HepG2 (cell line): ENCODE measurements around the gene SMYD4.

ENCODE experiments used
- ATF3 ChIP-seq: sonication (generic); formaldehyde crosslinking; IDR thresholded peaks from 2 replicates; pipeline ENCODE4 v1.4.0; 2020; ENCODE audit warnings: missing genetic modification reagents
- FOXO4 ChIP-seq: sonication (generic); formaldehyde crosslinking; conservative IDR thresholded peaks from 2 replicates; pipeline ENCODE4 v1.8.1; 2023; ENCODE audit warnings: missing genetic modification reagents
- HNRNPK ChIP-seq: fragments of 200-400 bp; formaldehyde crosslinking; IDR thresholded peaks from 2 replicates; pipeline ENCODE4 v1.6.1; 2018; ENCODE audit warnings: low read length, low read depth, moderate library complexity, mild to moderate bottlenecking; ENCODE audit not compliant: poor library complexity, severe bottlenecking
- KDM1A ChIP-seq: IDR thresholded peaks from 2 replicates; pipeline ENCODE4 v1.6.1; 2016; ENCODE audit warnings: missing compliant biosample characterization
- NR2F2 ChIP-seq: IDR thresholded peaks from 2 replicates; pipeline ENCODE4 v1.6.1; 2012; ENCODE audit warnings: low read depth, inconsistent platforms, borderline replicate concordance
- PATZ1 ChIP-seq: sonication (generic); formaldehyde crosslinking; IDR thresholded peaks from 2 replicates; pipeline ENCODE4 v1.4.0; 2020; ENCODE audit warnings: missing genetic modification reagents
- ZBTB43 ChIP-seq: sonication (generic); formaldehyde crosslinking; conservative IDR thresholded peaks from 2 replicates; pipeline ENCODE4 v1.4.0; 2020; ENCODE audit warnings: missing genetic modification reagents
- ZNF670 ChIP-seq: sonication (generic); formaldehyde crosslinking; IDR thresholded peaks from 2 replicates; pipeline ENCODE4 v1.8.0; 2022; ENCODE audit warnings: mild to moderate bottlenecking, missing genetic modification reagents, borderline replicate concordance
- ZSCAN29 ChIP-seq: sonication (generic); formaldehyde crosslinking; conservative IDR thresholded peaks from 2 replicates; pipeline ENCODE4 v1.4.0; 2020; ENCODE audit warnings: mild to moderate bottlenecking, missing genetic modification reagents
- TF ChIP-seq, protein P1 (sequence below): sonication (generic); formaldehyde crosslinking; IDR thresholded peaks from 2 replicates; pipeline ENCODE4 v1.5.0; 2020; ENCODE audit warnings: mild to moderate bottlenecking, missing genetic modification reagents, moderate library complexity
- TF ChIP-seq, protein P2 (sequence below), 2 experiments: sonication (generic) in 1 of 2; formaldehyde crosslinking in 1 of 2; IDR thresholded peaks; 2 replicates each; pipeline versions ENCODE4 v1.5.1 to v1.6.1; 2011 to 2020; ENCODE audit warnings: borderline replicate concordance in 1 of 2, low read depth in 1 of 2, low read length in 1 of 2, mild to moderate bottlenecking in 1 of 2, missing genetic modification reagents in 1 of 2, moderate library complexity in 1 of 2
- TF ChIP-seq, protein P3 (sequence below): sonication (generic); formaldehyde crosslinking; IDR thresholded peaks from 2 replicates; pipeline ENCODE4 v1.8.0; 2022; ENCODE audit warnings: mild to moderate bottlenecking, missing genetic modification reagents, borderline replicate concordance

GRCh38 chr17:1800712-1801111 is 29.0 kb downstream of the SMYD4 start:
- TF ChIP-seq ZBTB43 (no peak), PATZ1 (CRISPR knock-in tag) (no peak), ZNF670 (CRISPR knock-in tag) (no peak), FOXO4 (CRISPR knock-in tag) (no peak), NR2F2 (no peak), ZSCAN29 (CRISPR knock-in tag) (no peak), ATF3 (CRISPR knock-in tag) (no peak), KDM1A (no peak), HNRNPK (no peak)
- TF ChIP-seq, protein P1, sequence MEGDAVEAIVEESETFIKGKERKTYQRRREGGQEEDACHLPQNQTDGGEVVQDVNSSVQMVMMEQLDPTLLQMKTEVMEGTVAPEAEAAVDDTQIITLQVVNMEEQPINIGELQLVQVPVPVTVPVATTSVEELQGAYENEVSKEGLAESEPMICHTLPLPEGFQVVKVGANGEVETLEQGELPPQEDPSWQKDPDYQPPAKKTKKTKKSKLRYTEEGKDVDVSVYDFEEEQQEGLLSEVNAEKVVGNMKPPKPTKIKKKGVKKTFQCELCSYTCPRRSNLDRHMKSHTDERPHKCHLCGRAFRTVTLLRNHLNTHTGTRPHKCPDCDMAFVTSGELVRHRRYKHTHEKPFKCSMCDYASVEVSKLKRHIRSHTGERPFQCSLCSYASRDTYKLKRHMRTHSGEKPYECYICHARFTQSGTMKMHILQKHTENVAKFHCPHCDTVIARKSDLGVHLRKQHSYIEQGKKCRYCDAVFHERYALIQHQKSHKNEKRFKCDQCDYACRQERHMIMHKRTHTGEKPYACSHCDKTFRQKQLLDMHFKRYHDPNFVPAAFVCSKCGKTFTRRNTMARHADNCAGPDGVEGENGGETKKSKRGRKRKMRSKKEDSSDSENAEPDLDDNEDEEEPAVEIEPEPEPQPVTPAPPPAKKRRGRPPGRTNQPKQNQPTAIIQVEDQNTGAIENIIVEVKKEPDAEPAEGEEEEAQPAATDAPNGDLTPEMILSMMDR (CRISPR knock-in tag) = no peak
- TF ChIP-seq, protein P2, sequence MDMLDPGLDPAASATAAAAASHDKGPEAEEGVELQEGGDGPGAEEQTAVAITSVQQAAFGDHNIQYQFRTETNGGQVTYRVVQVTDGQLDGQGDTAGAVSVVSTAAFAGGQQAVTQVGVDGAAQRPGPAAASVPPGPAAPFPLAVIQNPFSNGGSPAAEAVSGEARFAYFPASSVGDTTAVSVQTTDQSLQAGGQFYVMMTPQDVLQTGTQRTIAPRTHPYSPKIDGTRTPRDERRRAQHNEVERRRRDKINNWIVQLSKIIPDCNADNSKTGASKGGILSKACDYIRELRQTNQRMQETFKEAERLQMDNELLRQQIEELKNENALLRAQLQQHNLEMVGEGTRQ (IDR thresholded peaks at IDR 0.05; ENCODE audit: low read depth, low read length) = no peak
- TF ChIP-seq, protein P2 (CRISPR knock-in tag; IDR thresholded peaks at IDR 0.05; ENCODE audit: borderline replicate concordance) = no peak
- TF ChIP-seq, protein P3, sequence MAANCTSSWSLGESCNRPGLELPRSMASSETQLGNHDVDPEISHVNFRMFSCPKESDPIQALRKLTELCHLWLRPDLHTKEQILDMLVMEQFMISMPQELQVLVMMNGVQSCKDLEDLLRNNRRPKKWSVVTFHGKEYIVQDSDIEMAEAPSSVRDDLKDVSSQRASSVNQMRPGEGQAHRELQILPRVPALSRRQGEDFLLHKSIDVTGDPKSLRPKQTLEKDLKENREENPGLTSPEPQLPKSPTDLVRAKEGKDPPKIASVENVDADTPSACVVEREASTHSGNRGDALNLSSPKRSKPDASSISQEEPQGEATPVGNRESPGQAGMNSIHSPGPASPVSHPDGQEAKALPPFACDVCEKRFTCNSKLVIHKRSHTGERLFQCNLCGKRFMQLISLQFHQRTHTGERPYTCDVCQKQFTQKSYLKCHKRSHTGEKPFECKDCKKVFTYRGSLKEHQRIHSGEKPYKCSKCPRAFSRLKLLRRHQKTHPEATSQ (CRISPR knock-in tag) = no peak
